Measurements from ENCODE around the gene COL2A1.

COL2A1 gene

DNA sequence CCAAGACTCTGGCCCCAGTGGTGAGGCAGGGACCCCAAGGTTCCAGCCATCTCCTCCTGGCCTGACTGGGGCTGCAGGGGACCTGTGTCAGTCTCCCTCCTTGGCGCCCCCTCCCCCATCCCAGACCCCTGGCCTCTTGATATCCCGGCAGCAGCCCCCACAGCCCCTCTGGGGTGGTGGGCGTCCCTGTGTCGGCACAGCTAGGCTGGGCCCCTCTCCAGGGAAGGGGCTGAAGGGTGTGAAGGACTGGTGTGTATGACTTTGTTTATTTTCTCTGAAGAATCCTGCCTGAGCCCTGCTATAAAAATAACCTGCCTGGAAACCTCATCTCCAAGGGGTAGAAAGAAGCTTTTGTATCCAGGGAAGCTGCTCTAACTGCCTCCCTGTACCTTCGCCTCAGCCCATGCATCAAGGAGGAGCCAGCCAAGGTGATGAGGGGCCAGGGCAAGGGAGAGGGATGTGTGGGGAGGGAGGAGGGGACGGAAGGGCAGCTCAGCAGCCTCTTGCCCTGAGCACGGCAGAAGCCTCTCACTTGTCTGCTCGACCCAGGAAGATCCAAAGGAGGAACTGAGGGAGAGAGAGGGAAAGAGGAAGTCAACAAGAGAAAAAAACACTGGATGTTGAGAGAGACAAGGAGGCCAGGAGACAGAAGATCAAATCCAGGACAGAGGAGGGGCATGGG lies 25.4 kb upstream of the COL2A1 start:
- no peak for DNase-seq

DNA sequence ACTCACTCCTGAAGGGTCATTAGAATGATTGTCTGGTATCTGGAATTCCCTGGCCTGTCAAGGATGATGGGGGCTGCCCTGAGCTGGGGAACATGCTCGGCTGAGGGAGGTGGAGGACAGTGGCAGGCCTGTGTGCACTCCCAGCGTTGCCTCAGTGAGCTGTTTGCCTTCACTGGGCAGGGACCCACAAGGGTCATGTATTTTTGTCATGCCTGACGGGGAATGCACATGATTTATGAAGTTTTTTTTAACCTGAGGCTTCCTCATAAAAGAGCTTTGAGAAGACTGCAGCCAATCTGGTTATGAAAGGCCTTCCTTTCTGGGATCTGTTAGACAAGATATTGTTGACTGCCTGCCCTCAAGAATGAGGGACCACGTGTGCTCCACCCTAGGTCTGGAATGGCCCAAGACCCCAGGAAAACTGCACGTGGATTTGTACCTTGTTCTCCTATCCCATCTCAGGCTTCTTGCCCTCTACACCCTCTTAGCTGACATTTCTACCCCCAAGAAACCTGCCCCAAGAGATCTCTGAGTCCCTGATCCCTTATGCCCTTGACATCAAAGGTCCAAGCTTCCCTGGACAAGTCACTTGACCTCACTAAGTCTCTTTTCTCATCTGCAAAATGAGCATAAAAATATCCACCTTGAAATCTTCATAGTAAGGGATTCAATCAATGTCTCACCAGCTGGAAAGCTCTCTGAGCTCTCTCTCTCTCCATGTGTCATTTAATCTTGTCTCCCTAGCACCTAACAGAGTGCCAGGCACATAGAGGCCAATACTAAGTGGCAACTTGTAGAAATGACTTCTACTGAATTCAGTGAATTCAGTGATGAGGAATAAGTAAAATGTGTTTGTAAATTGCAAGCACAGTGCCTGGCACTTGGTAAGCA lies 24.5 kb upstream of the COL2A1 start:
- no peak for DNase-seq

DNA sequence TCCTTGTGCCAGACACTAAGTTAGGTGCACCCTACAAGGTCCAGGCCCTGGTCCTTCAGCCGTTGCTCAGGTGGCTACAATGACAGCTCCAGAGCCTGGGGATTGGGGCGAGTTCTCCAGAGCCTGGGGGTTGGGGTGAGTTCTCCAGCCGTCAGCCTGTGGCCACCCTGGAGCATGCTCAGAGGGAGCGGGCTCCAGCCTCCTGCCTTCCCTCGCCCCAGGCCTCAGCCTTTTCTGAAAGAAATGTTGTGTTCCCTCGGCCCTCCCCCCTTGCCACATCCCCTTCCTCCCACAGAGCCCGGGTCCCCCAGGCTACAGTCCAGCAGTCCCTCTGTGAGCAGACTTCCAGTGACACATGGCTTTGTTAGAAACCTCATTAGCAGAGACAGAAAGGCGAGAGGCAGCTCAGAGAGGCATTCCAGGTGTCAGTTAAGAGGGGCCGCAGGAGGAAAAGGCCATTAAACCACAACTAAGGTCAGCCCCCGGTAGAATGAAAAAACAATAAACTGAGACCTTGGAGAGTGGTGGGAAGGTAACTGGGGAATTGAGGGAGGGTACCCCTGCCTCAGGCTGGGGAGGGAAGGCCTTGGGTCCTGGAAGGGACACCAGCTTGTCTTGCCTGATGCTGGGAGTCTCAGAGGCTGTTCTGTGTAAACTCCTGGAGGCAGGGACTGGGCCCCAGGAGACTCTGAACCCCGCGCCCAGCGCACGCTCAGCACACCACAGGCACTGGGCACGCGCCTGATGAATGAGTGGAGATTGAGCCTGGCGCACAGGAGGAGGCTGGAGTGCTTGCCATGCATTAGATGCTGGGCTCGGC lies 23.1 kb upstream of the COL2A1 start:
- DNase-seq, result no peak

DNA sequence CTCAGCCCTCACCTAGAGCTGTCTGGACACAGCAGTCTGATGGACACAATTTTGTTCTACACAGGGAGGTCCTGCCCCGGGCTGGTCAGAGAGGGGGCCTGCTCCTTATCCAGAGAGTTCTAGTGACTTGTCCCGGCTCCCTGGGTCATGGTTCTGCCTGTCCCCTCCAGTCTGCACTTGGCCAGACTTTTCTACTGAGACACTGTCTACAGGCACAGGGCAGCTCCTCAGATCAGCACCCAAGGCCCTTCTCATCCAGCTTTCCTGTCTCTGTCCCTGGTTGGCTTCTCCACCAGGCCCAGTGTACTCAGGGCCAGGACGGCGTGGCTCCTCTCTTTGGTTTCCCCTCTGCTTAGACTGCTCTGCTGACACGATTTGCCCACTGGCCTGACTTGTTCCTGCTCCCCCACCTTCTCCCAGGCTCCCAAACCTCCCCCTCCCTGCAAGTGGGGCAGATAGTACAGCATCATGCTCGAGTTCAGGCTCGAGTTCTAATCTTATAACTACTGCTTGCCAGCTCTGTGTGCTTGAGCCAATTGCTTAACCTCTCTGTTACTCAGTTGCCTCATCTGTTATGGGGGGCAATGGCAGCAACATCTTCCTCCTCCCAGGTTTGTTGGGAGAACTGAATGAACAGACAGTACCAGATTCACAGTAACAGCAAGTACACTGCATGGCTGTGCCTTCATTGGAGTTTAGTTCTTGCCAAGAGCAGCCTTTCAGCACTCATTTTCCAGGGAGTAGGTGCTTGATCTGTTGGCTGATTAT lies 22.0 kb upstream of the COL2A1 start:
- DNase-seq, result no peak

DNA sequence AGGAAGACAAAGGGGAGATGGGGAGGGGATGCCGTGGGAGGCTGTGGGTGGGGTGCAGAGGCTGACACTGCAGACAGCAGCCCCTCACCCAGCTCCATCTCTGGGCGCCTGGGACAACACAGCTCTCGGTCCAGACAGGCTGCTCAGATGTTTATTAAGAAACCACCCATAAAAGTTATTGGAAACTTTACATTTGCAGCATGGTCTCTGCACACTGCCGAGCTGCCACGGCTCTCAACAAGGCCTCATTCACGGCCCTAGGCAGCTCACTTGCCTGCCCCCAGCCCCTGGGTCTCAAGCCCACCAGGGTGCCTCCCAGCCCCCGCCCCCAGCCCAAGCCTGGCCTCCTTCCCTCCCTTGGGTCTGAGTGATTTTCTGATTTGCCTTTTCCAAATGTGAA lies 21.0 kb upstream of the COL2A1 start:
- no peak for DNase-seq

DNA sequence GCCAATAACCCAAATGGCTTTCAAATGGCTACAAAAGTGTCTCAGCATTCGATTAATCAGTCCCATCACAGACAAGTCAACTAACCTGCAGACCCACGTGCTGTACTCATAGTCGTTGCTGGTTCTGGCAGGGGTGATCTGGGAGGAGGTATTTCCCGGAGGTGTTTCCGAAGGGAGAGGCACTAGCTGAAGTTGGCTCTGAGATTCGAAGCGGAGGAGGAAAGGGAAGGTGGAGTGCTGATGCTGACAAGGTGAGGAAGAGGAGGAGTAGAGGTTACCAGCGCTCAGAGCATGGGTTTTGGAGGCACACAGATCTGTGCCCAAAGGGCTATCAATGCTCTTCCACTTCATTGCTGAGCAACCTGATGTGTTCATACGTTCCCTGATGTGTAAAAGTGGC lies 20.5 kb upstream of the COL2A1 start:
- DNase-seq, result no peak

DNA sequence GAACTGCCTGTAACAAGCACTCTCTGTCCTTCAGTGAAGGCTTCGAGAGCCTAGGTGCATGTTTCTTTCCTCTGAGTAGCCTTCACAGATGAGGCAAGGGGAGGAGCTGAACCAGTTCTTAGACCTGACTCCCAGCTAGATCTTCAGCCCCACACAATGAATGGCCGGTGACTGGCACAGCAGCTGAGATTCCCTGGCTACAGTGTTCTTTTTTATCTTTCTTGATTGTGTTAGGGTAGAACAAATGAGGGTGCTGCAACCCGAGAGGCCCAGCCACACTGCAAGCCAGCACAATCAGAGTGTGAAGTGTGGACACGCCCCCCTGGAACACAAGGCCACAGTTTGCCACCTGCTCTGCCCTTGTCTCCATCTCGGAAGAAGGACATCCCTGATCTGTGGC lies 19.1 kb upstream of the COL2A1 start:
- no peak for DNase-seq

DNA sequence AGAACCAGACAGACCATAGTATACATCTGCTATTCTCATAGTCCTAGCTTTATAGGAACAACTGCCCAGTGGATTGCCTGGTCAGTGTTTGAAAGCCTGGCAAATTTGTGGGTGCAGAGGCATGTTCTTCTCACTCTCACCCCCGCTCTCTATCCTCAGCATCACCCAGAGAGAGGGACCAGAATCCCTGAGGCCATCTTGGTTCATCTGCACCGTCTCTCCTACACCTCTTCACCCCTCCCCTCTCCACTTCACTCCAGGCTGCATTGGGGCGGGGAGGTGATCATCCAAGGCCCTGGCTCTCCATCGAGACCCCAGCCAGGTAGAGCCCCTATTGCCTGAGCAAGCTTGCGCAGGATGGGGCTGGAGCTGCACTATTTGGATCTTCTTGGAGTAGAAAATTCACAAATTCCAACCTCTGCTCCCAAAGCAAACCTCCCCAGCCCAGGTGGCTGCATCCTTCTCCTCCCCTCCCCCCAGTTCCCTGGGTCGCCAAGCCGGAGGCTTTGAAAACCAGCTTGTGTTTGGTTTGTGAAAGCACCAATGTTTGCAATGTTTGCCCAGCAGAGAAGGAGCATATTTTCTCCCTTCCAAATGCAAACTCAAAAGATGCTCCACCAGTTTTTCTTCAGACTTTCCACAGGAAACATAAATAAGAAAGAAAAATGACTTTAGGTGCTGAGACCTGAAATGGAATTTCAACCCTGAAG lies 18.6 kb upstream of the COL2A1 start:
- no peak for DNase-seq

DNA sequence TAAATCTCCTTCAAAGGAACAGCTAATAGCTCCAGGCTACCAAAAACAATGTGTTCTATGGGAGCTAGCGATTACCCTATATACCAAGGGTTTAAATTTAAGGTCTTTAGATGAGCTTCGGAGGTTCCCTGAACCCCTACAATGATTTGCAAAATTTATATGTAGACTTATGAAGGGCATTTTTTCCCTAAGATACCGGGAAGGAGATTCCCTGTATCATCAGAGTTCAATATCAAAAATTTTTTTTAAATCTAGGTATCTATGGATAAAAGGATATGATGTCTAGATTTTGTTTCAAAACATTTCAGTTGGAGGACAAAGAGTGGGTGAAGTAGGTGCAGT lies 17.9 kb upstream of the COL2A1 start:
- no peak for DNase-seq

DNA sequence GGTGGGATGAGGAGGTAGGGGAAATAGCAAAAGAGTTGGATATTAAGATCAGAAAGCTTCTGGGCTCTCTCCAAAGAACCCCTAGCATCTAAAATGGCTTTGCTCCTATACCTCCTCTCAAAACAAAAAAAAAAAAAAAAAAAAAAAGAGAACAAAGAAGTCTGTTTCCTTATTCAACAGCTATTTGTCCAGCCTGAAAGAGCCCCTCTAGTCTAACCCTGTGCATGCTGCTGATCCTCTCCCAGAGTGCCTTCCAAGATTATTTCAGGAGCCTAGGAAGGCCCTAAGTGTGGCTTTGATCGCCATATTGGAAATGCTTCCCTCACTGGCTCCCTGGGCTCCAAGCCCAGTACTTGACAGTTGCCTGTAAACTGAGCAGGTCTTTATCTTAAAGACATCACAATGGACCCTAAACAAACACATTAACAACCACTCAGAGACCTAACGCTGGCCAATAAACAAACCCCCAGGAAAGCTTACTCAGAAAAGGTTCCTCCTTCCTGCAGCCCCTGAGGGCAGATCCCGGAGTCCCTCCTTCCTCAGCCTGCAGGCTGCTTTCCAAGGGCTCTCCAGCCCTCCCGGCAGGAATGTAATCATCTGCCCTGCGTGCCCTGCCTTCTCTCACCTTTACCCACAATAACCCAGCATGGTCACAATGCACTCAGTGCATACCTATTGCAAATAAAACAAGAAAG lies 17.4 kb upstream of the COL2A1 start:
- no peak for DNase-seq

DNA sequence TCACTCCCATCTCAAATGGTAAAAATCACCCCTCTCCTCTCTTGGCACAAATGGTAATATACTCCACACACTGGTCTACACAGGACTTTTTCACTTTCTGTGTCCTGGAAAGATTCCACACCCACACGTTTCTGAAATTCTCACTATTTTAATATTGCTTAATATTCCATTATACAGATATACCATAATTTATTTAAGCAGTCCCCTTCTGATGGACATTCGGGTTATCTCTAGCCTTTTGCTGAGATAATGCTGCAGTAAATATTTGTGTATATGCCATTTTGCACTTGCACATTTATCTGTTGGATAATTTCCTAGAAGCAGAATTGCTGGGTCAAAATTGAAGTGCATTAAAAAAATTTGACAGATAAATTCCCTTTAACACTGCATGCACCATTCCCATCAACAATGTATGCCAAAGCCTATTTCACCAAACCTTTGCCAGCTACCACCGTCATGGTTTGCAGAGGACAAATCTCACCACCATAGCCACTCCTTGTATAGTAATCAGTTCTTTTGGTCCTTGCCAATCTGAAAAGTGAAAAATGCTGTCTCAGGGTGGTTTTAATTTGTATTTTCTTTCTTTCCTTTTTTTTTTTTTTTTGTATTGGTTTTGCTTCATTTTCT lies 15.5 kb upstream of the COL2A1 start:
- no peak for DNase-seq

DNA sequence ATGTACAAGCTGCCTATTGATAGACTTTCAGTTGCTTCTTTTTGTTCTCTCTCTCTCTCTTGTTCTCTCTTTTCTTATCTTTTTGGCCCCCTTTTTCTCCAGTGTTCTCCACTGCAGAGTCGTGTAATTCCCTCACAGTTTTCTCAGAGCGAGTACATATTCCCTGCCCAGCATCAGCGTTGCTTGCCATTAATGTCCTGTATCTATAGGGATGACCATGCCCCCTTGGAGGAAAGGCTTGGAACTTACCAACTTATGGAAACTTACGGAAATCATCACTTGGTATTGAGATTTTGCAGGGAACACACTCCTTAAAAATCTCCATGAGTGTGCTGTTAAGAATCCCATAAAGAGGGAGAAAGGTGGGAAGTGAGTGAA lies 14.3 kb upstream of the COL2A1 start:
- no peak for DNase-seq

DNA sequence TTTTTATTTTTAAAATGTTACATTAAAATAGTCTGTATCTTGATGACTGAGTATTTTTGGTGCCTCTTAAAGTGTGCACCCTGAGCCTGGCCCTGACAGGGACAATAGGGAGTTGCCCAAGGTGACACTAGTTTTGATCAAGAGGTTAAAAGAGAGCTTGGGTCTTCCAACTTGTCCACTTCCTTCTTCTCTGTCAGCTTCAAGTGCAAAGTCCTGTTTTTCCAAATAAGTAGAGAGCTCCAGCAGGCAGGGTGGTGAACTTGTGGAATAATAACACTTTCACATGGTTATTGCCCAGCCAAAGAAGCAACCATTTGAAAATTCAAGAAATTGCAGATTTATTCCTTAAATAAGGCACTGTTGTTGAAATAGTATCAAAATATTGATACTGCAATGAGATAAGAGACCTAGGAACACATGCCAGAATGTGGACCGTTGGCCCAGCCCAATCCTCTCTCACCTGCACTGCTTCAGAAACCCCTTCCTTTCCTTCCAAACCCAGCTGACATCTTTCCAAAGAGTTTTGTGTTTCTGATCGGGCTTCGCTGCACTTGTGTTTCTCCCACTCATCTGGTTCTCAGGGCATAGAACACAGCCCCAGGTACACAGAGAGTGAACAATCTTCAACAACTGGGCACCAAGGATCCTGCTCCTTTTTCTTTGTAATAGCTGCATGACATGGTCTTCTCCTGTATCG lies 13.8 kb upstream of the COL2A1 start:
- no peak for DNase-seq

DNA sequence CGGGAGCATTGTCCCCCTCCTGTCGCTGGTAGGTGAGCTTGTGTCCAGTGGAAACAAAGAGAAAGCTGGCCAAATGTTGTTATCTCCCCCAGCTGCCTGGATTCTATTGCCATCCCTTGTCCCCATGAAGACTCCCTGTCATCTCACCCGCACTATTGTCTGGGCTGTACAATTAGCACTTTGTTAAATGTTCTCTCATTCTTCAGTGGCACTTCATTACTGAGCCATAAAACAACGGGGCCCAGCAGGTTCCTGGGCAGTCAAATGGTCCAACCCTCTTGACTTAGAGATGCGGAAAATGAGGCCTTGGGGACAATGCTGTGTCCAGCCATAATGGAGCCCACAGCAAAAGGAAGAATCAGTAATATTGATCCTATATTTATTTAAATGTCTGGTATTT lies 13.2 kb upstream of the COL2A1 start:
- no peak for DNase-seq

DNA sequence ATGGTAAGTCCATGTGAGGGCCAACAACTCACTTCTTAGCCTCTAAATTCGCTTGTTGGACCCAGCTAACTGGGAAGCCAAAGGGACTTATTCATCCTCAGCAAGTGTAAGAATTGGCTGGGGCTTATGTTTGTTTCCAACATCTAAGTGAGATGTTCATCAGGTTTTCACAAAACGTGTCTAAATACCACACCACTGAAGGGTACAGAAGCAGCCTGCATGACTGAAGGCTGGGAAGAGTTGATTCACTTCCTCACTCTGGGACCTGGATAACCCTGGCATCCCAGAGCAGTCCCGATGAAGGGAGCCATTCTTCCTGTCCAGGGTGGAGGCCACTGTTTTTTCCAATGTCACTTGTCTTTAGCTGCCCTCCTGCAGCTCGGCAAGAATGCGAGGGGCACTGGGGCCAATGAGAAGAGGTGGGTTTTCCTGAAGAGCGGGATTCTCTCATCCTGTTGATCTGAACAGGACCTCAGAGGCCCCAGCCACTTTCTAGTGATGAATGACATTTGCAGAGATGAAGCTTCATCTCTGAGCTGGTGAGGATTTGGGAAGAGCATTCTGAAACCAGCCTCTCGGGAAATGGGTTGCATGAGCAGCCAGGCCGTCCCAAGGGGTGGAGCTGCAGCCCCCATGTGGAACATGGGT lies 12.2 kb upstream of the COL2A1 start:
- no peak for DNase-seq

DNA sequence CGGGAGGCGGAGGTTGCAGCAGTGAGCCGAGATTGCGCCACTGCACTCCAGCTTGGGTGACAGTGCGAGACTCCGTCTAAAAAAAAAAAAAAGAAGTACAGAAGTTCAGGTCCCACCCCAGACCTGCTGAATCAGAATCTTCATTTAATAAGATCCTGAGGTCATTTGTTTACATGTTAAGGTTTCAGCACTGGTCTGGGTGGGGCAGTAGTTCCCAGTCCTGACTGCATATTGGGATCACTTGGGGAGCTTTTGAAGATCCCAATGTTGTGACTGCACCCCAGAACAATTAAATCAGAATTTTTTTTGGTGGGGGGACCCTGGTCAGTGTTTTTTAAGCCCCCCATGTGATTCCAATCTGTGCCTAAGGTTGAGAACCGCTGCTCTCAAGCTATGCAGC lies 11.7 kb upstream of the COL2A1 start:
- DNase-seq, result no peak

DNA sequence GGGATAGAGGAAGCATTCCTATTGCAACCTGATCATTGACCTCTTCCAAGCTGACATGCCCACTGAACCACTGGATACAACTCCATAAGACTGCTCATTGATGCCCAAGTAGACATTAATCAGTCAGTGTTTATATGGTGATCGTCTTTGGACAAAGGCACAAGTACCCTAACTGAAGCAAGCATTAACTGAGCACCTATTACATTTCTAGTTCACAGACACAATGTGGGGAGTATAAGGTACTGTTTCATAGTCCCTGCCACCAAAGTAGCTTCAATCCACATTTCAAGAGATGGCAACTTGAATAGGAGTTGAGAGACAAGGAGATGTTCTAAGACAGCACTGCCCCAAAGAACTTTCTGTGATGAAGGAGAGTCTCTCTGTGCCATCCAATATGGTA lies 10.9 kb upstream of the COL2A1 start:
- no peak for DNase-seq

DNA sequence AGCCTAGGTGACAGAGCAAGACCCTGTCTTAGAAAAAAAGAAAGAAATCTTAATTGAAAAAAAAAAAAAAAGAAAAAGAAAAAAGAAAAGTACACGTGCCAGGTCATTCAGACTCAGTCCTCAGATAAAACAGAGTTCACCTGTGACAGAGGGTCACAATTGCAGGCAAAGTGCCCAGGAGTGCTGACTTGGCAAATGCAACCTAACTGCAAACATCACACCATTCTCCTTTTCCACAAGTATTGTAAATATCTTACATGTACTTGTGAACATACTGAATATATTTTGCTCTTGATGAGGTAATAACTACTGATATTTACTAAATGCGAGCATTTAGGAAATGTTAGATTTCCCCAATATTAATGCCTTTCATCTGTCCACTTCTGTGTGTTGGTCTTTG lies 9.0 kb upstream of the COL2A1 start:
- no peak for DNase-seq

DNA sequence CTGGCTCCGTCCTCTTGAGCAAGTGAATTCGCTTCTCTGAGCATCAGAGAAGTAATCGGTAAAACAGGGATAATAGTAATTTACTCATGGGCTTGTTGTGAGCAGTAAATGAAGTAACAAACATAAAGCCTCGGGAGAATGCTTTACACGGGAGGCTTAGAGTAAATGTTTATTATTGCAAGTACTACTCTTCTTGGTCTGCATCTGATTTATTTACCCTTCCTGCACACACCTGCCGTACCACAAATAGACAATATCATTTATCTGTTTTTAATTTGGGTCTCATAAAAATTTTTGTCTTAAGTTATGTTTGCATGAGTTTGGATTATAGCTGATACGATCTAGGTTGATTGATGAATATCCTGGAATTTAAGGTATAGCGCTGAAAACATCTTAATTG lies 7.8 kb upstream of the COL2A1 start:
- no peak for DNase-seq

DNA sequence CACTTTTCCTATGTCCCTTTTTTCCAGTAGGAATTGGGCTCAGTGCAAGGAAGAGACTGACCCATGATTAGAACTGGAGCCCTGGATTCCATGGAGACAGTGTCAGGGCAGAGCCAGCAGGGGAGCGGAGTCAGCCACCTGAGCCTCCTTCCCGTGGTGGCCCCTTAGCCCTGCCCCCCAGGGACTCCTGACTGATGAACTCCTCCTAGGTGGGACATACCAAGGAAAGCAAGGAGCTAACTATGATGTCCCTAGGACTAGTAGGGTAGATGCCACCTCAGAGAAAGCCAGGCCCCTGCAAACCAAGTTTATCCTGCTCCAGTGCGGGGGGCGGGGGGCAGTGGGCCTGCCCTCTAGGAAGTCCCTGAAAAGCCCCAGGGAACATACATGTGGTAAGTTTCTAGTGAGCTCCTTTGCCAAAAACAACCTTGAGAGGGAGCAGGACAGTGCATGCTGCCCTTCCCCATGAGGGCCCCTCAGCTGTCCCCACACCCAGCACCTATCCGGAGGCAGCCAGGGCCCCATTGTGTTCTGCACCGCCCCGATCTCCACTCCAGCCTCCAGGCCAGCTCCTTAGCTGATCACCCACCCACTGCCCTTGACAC lies 6.2 kb upstream of the COL2A1 start:
- no peak for DNase-seq
